HG03432 (cell line): ENCODE measurements around the gene TMEM208.
A peak's percentile ranks its signal among the peaks of the same experiment; 100 is the strongest.

ENCODE experiments used
- ATAC-seq: cut with Tn5 transposase; IDR thresholded peaks from one replicate; pipeline ENCODE4 v1.9.1; 2021; ENCODE audit warnings: mild to moderate bottlenecking, moderate library complexity; ENCODE audit not compliant: unreplicated experiment

The TMEM208 gene

DNA sequence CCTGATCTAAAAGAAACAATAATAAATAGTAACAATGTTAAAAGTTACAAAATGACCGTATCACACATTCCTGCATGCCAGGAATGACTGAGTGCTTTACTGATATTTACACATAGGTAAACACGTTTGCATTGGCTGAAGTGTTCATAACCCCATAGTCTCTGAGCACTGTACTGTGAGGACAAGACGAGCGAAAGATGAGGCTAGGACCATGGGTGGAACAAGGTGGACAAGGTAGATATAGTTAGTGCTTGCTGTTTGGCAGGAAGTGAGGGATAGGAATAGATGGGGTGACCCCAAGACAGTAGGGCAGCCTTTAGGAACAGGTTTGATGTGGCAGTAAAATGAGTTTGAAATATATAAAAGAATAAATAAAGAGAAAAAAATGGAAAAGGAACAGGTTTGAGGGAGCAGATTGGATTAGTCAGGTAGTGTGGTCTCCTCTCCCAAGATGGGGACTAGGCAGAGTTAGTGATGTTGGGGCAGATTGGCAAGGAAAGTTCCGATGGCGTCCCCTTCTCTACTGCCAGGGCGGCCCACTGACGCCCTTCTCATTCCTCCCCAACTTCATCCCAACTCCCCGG lies 35.4 kb upstream of the TMEM208 start:
- ATAC-seq: peak; percentile 3

DNA sequence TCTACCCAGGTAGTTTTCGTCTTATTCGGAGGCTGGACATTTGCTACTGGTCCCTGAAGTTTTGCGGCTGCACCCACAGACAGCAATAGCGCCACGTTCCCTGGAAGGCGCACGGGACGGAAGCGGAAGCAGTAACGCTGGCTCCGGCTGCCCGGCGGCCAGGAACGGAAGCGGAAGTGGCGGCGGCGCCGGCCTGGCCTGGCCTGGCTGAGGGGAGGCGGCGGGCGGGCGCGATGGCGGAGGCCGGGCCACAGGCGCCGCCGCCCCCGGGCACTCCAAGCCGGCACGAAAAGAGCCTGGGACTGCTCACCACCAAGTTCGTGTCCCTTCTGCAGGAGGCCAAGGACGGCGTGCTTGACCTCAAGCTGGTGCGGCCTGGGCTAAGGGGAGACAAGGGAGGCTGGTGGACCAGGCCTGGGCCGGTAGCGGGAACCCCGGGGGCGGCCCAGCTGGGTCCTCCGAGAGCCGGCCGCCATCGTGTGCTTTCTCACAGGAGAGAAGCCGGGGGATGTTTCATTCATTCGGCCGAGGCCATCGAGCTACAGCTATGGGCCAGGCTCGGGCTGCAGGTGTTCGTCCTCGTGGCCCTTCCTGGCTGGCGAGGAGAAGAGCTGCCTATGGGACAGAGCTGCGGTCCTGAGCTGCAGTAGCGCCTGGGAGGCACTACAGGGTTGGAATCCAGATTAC lies 34.8 kb upstream of the TMEM208 start, which contains the start of gene E2F4:
TSS of gene E2F4 (plus strand) at position 161 of the 687 bp plus-strand sequence. CDS start at position 234, 73 bp downstream.
- ATAC-seq: peak; percentile 91

DNA sequence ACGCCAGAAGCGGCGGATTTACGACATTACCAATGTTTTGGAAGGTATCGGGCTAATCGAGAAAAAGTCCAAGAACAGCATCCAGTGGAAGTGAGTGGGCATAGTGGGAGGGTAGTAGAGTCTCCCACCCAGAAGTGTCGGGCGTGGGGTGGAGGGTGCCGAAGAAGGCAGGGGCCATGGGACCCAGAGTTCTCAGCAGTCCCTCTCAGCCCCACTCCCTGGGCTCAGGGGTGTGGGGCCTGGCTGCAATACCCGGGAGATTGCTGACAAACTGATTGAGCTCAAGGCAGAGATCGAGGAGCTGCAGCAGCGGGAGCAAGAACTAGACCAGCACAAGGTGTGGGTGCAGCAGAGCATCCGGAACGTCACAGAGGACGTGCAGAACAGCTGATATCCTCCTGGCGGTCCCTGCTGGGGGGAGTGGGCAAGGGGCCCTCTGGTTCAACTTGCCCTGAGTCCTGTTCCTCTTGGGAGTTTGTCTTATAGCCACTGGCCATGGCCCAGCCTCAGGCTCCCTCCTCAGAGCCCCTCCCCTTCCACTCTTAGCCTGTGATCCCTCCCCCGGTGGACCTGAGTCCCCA lies 34.1 kb upstream of the TMEM208 start:
- no peak for ATAC-seq

DNA sequence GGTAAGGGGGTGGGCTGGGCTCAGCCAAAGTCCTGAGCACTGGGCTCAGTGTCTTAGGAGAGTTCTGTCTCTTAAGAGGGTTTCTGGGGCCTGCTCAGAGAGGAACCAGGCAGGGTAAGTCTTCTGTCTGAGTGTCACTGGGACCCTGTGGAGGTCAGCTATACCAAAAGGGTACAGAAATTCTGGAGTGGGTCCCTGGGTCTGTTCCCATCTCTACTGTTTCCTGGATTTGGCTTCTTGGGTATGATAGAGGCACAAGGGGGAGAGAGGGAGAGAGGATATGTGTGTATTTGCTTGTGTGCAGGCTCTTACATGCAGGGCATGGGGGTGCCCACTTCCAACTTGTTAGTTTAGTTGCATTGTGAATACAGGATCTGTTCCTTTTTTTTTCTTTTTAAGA lies 33.4 kb upstream of the TMEM208 start:
- no peak for ATAC-seq

DNA sequence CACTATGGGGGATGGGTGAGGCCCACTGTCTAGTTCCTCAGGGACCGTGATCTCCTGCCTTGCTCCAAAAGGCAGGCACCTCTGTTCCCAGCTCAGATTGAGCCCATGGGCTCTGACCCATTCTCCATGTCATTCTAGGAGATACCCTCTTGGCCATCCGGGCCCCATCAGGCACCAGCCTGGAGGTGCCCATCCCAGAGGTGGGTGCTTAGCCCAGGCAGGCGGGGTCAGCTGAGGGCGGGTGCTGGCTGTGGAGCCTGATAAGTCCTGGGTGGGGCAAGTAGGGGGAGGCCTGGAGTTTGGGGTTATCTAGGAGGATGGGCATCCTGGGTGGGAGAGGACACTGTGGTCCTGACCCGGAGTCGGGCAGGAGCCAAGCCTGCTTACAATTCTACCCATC lies 32.7 kb upstream of the TMEM208 start:
- ATAC-seq: no peak

DNA sequence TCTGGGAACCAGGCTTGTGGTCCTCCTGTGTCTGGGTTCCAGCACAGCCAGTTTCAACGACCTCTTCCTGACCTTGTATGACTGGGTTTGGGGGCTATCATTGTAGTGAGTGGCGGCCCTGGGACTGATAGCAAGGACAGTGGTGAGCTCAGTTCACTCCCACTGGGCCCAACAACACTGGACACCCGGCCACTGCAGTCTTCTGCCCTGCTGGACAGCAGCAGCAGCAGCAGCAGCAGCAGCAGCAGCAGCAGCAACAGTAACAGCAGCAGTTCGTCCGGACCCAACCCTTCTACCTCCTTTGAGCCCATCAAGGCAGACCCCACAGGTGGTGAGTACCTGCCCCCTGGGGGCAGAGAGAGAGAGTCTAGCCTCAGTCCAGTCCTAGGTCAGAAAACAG lies 31.3 kb upstream of the TMEM208 start:
- ATAC-seq: no peak

DNA sequence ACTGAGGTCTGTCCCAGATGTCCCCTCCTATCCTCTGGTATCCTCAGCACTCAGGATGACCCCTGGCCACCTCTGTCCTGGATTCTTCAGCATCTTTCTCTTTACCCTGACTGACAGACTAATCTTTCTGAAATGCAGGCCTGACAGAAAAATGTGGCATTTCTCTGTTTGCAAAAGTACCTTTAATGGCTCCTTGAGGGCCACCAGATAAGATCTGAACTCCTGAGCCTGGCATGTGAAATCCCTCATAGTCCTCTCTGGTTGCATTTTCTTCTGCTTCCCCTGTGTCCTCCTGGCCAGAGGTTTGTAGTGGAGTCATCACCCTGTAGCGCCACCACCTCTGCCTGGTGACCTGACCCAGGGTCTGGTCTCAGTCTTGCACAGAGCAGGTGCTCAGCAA lies 30.0 kb upstream of the TMEM208 start:
- ATAC-seq: no peak

DNA sequence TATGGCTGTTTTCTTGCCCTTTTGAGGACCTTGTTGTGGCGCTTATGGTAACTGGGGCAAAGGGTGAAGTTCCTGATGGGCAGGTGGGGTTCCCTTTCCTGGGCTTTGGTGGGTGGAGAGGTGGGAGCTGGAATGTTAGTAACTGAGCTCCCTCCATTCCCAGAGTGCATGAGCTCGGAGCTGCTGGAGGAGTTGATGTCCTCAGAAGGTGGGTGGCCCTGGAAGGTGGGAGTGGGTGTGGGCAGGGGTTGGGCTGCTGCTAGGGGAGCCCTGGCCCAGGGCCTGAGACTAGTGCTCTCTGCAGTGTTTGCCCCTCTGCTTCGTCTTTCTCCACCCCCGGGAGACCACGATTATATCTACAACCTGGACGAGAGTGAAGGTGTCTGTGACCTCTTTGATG lies 29.2 kb upstream of the TMEM208 start:
- no peak for ATAC-seq

DNA sequence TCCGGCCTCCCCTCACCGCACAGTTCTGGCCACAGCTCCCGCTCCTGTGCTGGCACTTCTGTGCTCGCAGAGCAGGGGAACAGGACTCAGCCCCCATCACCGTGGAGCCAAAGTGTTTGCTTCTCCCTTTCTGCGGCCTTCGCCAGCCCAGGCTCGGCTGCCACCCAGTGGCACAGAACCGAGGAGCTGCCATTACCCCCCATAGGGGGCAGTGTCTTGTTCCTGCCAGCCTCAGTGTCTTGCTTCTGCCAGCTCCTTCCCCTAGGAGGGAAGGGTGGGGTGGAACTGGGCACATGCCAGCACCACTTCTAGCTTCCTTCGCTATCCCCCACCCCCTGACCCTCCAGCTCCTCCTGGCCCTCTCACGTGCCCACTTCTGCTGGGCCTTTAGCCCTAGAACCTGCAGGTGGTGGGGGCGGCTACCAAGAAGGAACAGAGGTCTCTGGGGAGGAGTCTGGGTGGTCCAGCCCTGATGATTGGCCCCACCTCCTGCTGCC lies 28.6 kb upstream of the TMEM208 start:
- ATAC-seq: no peak

DNA sequence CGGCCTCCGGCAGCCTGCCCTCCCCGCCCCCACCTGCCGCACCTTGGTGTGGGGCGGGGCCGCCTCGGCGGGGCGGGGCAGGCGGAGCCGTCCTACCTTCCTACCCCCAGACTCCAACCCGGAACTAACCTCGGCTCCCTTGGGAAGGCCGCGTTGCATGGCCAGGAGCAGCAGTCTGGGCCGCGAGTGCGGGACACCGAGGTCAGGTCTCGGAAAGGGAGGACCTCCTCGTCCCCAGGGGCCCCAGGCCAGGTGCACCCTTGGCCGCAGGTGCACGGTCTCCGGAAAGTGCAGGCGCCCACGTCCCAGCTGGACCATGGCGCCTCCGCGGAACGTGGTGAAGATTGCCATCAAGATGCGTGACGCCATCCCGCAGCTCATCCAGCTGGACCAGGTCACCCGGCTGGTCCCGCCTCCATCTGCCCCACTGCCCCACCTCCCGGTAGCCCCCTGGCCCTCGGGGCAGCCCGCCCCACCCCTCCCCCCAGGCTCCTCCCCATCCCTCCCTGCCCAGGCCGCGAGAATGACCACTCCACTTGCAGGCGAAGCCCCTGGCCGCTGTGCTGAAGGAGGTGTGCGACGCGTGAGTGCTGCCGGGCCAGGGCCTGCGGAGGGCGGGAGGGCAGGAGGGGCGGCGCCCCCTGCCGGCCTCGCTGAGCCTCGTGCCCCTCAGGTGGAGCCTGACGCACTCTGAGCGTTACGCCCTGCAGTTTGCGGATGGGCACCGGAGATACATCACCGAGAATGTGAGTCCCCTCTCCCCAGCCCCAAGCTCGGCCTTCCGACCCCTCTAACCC lies 27.7 kb upstream of the TMEM208 start, which contains the start of gene ELMO3:
TSS of gene ELMO3 (plus strand) at position 121 of the 797 bp plus-strand sequence. CDS start at position 317, 196 bp downstream.
- ATAC-seq: no peak

DNA sequence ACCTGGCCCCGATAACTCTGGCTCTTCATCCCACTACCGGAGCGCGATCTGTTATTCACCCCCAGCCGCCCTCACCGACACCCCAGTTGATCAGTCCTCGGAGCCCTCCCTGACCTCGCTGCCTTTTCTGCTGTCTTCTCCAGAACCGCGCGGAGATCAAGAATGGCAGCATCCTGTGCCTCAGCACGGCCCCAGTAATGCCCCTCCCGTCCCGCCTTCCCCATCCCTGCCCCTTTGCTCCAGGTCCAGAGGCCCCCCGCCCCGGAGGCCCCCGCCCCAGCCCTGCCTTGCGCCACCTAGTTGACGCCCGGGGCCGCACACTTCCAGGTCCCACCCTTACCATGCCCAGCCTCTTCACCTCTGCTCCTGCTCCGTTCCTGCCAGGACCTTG lies 27.1 kb upstream of the TMEM208 start:
- no peak for ATAC-seq

DNA sequence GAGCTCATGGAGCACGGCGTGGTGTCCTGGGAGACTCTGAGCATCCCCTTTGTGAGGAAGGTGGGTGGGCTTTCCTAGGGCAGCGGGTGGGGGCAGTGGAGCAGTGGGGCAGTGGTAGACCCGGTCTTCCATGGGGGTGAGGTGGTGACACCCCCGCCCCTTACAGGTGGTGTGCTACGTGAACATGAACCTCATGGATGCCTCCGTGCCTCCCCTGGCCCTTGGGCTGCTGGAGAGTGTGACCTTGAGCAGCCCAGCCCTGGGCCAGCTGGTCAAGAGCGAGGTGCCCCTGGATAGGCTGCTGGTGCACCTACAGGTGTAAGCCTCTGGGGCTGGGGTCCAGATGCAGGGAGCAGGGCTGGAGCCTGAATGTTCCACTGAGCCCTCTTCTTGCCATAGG lies 26.4 kb upstream of the TMEM208 start:
- no peak for ATAC-seq

DNA sequence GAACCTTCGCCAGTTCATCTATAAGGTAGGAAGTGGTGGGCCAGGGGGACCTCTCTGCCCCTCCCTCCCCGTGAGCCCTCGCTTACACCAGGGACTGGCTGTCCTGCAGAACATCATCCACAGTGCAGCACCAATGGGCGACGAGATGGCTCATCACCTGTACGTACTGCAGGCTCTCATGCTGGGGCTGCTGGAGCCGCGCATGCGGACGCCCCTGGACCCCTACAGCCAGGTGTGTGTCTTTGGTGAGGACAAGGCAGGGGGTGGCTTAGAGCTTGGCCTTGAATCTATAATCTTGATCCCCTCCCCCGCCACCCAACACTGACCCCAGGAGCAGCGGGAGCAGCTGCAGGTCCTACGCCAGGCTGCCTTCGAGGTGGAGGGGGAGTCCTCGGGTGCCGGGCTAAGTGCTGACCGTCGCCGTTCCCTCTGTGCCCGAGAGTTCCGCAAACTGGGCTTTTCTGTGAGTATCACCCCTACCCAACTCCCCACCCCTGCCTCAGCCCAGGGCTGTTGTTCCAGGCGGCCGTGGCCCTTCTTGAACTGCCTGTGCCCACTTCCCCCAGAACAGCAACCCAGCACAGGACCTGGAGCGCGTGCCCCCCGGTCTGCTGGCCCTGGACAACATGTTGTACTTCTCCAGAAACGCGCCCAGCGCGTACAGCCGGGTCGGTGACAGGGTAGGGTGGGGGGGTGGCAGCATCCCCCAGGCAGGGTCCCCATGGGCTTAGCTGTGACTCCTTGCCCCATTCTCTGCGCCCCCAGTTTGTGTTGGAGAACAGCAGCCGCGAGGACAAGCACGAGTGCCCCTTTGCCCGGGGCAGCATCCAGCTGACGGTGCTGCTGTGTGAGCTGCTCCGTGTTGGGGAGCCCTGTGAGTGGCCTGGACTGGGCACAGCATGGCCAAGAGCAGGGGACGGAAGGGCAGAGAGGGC lies 25.3 kb upstream of the TMEM208 start:
- no peak for ATAC-seq

DNA sequence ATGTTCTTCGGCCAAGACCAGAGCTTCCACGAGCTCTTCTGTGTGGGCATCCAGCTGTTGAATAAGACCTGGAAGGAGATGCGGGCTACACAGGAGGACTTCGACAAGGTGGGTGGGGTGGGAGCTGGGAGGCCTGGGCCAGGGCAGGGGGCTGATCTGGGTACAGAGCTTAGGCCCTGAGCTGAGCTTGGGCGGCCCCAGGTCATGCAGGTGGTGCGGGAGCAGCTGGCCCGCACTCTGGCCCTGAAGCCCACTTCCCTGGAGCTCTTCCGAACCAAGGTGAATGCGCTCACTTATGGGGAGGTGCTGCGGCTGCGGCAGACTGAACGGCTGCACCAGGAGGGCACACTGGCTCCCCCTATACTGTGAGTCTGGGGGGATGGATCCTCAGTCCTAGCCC lies 24.5 kb upstream of the TMEM208 start:
- no peak for ATAC-seq

DNA sequence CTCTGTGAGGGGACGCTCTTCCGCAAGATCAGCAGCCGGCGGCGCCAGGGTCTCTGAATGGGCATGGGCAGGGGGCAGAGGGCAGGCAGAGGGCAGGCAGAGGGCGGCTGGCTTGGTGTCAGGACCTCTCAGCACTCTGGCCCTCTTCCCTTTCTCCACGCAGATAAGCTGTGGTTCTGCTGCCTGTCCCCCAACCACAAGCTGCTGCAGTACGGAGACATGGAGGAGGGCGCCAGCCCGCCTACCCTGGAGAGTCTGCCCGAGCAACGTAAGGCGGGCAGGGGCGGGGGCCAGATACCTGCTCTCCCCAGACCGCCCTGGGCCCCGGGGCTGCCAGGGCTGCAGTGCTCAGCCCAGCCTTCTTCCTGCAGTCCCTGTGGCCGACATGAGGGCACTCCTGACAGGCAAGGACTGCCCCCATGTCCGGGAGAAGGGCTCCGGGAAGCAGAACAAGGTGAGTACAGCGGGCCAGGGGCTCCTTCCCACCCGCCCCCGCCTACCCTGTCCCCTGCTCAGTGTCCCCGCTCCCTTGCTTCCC lies 23.9 kb upstream of the TMEM208 start:
- no peak for ATAC-seq

DNA sequence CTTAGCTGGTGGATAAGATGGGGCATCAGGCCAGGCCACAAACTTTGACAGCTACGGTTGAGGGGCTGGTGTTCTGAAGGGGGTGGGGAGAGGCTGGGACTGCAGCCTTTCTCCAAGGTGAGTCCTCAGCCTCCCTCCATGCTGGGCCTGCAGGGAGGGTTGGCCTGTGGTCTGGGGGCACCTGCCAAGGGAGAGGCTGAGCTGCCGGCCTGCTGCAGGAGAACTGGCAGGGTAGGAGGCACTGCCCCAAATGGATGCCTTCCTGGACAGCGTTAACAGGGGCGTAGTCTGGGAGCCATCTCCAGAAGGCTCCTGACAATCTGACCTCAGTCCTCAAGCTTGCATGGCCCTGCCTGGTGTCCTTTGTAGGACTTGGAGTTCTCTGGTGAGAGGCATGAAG lies 22.9 kb upstream of the TMEM208 start:
- no peak for ATAC-seq

DNA sequence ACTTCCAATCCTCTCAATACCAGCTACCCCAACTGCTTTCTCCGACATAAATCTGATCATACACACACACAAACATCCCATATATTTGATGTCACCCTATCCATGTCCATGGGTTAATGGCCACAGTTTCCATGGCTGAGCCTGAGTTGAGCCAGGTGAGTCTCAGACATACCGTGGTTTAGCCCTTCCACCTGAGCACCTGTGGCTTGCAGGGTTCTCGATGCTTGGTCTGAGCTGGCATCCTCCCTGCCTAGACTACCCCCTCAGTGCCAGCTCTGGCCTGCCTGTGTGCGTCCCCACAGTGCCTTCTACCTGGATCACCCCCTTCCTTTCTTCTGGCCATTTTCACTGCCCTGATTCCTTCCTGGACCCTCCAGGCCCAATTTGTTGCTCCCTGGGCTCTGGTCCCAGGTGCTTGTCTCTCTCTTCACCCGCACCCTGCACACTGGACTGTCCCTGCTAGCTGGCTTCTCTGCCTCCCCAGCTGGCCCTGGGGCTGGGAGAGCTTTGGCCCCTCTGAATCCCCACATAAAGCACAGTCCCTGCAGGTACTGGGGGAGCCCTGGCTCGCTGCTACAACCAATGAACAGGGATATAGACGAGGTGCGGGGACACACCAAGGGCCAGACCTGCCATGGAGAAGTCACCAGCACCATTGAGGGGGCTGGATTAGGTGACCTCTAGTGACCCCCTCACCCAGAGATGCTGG lies 20.6 kb upstream of the TMEM208 start:
- ATAC-seq: no peak

DNA sequence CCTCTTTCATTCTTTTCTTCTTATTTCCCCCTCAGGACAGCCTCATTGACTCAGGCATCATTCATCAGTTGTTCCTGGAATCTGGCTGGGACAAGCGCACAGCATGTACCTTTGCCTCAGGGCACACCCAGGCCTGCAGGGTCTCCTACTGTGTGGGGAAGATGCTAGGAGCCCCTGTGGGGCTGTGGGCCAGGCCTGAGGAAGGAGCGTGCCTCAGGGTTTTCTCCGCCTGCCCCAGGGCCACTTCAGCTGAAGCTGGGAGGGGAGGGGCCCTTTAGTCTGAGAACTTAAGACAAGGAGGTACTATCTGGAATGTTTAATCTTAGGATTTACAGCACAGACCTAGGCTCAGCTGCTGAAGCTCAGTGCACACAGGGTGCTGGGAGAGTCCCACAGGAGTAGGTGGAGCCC lies 20.1 kb upstream of the TMEM208 start:
- no peak for ATAC-seq
